SW480 (cell line): ENCODE results near the gene TMEM131L.

ENCODE experiments used
- DNase-seq: peaks from one replicate; pipeline ENCODE4 v3.0.0-alpha.2; 2016; ENCODE audit warnings: low spot score

Gene TMEM131L

DNA sequence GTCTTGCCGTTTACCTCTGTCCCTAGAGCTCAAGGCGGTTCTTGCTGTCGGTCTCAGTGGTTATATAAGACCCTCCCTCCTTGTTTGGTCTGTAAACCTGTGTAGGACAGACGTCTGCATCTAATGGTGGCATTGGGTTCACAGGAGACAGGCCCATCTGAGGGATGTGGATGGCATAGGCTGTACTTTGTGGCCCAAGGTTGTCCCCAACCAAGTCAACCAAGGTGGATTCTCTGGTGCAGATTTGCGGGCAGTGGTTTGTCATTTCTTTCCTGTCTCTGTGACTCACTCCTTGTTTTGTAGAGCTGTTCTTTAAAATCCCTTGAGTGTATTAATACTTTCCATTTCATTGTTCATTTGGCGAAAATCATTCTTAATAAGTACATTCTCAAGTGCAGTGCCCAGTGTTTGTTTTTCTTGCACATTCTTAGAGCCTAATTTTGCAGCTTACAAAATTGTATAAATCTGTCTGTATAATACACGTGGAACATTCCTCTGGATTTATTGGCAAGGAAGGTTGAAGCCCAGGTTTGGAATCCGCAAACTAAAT lies 149.9 kb downstream of the TMEM131L start:
- no peak for DNase-seq

DNA sequence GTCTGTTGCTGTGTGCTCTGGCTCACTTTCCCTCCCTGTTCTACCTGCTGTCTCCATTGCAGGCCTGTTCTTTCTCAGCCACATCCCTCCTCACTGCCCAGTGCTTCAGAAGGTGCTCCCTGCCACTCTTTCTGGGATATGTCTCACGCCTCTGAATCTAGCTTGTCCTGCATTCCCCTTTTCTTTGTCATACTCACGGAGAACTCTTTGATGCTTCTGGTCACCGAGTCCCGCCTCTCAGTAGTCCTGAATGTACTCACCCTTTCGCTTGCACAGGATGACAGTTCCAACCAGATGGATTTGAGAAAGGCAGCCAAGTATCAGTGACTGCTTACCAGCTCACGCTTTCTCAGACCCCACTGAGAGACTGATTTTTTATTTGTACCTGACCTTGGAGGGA lies 152.7 kb downstream of the TMEM131L start:
- DNase-seq, result peak; percentile 15

DNA sequence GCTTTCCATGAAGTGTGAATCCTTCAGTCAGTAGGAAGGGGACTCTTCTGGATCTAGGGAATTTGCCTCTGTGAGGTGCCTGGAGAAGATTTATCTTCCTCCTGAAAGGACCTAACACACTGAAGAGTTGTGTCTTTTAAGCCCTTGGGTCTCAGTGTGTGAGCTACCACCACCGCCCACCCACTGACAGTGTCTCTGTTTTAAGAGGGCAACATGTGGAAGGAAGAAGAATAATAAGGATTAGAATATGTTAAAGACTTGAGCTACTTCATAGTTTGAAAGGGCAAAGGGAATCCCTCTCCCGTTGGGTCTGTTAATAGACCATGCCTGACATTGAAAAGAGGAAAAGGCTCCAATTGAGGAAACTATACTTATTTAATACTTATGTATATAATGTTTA lies 153.7 kb downstream of the TMEM131L start:
- no peak for DNase-seq

DNA sequence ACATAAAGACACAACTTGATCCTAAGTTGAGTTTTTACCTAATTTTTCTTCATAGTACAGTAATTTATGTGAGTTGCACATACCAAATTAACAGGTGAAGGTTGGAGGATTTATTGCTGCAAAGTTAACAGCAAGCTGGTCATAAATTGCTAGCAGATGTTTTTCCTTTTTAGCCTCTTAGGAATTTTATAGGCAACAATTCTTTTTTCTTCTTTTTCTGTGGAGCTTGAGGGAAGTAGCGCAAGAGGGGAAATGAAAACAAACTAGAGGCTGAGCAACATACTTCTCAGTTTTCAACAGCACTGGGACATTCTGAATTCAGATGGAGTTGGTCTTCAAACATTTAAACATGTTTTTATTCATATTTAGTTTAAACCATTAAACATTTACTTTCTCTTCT lies 154.2 kb downstream of the TMEM131L start:
- DNase-seq, result no peak

DNA sequence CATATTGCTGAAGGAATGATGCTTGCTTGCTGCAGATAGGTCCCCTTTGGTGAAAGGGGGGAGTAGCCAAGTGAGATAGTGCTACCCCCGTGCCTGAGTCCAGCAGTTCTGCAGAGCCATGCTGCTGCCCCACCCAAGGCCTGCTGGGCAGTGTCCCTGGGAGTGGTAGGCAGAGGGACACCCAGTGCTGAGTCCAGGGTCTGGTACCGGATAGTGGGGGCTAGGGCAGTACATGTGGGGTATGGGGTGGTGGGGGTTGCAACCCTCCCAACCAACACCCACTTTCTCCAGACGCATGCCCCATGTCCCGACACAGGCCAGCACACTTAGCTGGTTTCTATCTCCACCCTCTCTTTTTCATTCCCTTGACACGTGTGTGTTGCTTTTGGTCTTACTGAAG lies 155.9 kb downstream of the TMEM131L start:
- no peak for DNase-seq

DNA sequence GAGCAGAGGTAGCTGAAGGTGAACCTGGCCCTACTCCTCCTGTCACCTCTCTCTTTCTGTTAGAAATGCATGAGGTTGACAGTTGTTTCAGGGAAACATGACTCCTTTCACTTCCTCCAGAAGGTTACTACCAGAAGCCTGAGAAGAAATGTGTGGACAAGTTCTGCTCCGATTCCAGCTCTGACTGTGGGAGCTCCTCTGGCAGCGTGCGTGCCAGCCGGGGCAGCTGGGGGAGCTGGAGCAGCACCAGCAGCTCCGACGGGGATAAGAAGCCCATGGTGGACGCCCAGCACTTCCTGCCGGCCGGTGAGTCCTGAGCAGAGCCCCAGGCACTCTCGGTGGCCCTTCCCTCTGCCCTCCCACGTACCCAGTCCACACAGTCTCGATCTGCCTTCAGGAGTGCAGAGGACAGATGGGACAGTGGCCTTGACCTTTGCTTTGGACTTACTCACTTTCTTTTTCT lies 156.6 kb downstream of the TMEM131L start:
- DNase-seq, result no peak

DNA sequence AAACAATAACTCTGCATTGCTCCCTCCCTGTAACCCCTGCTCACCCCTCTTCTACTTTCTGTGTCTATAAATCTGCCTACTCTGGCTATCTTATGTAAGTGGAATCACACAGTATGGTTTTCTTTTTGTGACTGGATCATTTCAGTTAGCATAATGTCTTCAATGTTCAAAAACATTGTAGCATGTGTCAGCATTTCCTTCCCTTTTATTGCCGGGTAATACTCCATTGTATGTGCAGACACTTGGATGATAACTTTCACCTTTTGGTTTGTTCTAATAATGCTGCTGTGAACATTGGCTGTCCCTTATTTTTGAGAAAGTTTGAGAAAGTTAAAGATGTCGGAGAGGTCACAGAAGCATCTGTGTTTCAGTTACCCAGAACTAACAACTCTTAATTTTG lies 157.3 kb downstream of the TMEM131L start:
- DNase-seq, result no peak

DNA sequence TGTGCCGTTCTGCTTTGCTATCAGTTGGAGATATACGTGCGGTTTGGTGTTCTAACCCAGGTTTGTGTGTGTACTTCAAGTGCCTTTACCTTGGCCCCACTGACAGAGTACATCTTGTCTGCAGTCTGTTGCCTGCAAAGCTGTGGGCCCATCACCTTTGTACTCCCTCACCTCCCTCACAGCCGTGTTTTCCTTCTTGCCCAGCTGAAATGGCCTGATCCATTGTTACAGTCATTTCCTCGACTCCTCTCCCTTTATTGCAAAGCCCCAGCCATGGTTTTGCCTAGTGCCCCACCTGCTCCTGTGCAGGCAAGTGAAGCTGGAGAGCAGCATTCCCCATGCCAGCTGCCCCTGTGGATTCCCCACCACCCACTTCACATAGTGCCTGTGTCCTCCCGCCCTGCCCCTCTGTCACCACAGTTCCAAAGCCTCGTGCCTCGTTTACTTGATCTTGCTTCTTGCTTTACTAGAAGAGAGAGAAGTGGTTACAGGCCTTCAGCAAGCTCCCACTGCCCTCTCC lies 162.7 kb downstream of the TMEM131L start:
- DNase-seq, result no peak

DNA sequence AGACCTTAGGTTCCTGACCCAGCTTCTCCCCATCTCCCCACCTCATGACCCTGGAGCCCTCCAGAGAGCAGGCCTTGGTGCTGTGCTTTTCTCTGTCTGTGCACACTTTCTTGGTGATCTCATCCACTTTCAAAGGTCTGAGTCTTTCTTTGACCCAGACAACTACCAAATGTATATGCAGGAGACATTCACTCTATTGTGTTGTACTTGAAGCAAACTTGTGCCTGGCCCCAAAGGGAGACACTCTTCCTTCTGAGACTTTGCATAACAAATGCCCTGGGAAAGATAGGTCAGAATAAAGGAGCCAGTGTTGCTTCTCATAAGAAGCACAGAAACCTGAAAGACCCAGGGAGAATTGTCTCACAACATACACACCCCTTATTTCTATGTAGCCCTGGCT lies 163.6 kb downstream of the TMEM131L start:
- DNase-seq, result no peak

DNA sequence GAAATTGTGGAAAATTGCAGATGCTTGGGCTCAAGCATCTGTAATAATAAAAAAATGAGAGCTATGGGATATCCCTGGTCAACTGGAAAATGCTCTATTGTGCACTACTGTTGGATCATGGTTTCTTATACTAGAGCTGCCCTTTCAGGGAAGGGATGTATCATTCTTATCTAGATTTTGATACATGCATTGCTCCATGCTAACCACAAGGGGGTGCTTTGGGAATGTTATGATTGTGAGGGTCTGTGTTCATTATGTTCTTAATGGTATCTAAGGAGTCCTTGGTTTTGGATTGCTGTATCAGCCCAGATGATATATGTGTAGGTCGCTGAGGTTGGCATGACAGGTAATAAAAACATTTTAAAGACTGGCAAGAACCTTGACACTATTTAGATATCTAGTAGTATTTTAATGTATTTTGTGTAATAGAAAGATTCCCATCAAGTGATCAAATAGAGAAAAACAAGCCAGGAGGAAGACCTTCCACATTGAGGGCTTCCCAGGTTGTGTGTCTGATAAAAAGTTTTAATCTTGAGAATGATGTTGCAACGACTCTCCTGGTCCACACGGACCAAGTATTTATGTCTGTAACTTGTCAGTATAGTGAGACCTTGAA lies 168.7 kb downstream of the TMEM131L start:
- peak; percentile 41 for DNase-seq

DNA sequence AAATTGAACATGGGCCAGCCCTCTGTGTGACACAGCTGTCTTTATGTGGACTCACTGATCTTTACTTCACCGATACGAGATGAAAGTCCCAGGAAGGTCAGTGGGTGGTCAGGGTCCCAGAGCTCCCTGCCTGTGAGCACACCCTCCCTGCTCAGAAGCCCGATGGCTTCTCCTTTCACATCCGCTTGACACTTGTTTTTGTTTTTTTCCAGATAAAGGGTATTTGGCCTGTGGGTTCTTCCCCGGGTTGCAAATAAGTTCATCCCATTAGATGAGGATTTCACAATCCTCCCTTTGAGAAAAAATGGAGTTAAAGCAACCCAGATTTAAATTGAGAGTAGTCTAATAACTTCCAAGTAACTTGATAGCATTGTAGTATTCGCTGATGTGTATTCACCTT lies 169.7 kb downstream of the TMEM131L start:
- no peak for DNase-seq

DNA sequence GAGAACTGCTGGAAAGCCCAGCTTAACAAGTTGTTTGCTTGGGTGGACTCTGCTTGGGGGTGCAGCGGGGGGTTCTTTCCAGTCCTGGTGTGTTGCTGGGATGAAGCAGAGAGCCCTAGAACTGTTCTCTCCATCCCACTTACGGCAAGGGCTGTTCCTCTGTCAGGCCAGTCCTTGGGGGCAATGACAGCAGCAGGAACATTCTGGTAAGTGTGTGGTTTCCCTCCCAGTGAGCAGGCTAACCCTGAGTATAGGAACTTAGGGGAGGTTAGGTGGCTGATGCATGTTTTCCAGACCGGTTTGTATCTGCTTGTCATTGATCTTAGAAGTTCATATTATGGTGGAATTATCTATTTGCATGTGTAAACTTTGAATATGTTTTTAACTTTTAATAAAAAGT lies 171.0 kb downstream of the TMEM131L start:
- DNase-seq, result no peak

DNA sequence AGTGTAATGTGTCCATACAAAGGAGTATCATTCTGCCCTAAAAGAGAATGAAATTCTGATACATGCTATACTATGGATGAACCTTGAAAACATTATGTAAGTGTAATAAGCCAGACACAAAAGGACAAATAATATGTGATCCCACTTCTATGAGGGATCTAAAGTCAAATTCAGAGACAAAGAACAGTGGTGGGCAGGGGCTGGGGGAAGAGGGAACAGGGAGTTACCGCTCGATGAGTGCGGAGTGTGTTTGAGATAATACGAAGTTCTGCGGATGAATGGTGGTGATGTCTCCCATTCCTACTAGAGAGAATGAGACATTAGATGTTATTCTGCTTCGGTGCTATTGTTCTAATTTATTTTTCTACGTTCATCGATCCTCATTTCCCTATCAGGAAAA lies 171.9 kb downstream of the TMEM131L start:
- no peak for DNase-seq

DNA sequence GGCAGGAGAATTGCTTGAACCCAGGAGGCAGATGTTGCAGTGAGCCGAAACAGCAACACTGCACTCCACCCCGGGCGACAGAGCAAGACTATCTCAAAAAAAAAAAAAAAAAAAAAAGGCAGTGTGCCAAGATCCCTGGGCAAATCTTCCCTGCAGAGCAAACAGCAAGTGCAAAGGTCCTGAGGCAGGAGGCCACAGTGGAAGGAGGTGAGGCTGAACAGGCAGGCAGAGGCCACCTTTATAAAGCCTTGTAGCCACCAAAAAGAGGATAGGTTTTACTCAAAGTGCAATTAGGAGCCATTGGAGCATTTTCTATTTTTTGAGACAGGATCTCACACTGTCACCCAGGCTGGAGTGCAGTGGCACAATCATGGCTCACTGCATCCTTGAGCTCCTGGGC lies 172.8 kb downstream of the TMEM131L start:
- no peak for DNase-seq

DNA sequence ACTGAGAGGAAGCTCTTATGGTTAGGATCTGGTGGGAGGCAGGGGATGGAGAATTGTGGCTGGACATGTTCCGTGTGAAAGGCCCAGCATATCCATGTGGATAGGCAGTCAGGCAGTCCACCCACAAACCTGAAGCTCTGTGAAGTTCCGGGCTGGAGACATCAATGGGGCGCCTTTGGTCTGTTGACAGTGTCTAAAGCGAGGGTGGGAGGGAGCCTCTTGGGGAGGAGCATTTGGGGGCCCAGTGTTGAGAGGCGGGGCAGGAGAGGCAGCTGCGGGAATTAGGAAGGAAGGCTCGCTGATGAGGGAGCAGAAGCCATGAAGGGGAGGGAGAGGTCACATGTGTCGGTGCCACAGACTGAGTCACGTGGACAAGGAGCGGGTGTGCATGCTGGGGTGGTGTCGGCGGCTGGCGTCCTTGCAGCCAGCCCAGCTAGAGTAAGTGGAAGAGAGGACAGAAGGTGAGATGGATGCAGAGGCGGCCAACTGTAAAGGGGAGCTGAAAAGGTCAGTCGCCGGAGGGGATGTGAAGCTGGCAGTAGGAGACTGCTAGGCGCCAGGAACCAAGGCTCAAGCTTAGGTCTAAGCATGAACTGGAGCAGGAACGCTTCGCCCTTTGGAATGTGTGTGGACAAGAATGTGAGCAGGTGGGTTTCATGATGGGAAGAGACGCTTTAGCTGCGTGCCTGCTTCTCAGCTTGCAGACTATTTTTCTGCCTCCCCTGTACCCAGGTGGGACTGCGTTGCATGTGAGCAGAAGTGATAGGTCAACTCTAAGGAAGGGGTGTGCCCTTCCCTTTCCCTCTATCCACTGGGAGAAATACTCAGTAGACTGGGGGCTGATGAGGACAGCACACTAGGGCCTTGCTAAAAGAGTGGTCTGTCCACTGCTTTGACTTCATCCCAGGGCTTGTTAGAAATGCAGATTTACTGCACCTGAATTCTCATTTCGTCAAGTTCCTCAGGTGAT lies 174.0 kb downstream of the TMEM131L start:
- no peak for DNase-seq

DNA sequence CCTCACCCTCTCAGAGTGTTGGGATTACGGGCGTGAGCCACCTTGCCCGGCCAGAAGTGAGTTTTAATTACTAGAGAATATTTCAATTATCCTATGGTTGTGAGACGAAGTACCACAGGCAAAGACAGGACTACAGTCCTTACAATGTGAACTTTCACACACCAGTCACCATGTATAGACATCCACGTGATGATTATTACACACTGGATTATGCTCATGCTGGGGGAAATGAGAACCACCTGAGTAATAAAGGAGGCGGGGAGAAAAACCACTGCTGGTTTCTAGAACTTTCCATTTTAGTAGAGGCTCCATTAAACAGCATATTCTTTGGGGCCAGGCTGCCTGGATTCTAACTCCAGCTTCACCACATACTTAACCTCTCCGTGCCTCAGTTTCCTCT lies 175.4 kb downstream of the TMEM131L start:
- no peak for DNase-seq

DNA sequence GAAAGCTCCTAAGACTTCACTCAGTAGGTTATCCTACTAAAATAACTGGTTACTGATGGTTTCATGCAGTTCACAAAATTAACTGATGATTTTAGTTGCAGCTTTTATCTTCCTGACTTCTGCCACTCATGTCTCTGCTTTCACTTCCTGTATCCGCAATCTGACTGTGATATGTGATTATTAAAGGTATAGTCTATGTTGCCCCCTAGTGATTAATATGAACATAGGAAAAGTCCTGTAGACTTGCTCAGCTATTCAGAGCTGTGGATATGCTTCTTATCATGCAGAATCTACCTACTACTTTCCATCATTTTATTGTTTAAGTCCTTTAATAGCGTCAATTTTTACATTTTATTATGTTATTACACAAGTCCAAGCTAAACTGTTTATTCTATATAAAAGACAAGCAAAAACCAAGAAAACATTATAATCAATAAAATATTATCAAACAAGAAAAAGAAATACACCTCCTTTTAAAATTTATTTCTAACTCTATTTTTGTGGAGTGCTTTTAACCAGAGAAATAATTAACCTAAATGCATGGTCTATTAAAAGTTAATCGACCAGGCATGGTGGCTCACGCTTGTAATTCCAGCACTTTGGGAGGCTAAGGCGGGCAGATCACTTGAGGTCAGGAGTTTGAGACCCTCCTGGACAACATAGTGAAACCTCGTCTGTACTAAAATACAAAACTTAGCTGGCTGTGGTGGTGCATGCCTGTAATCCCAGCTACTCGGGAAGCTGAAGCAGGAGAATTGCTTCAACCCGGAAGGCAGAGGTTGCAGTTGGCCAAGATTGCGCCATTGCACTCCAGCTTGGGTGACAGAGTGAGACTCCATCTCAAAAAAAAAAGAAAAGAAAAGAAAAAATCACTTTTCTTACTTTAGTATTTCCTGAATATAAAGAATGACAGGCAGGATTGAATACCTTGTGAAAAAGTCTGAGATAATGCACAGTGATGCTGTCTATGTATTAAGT lies 177.5 kb downstream of the TMEM131L start:
- peak; percentile 74 for DNase-seq

DNA sequence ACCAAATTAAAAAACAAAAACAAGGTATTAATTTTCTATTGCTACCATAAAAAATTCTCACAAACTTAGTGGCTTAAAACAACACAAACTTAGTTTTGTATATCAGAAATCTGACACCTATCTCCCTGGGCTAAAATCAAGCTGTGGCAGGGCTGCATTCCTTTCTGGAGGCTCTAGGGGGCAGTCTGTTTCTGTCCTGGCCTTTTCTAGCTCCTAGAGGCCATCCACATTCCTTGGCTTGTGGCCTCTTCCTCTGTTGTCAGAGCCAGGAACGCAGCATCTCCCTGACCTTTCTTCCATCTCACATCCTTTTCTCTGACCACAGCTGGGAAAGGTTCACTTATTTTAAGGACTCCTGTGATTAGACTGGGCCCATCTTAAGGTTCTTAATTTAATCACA lies 179.0 kb downstream of the TMEM131L start:
- DNase-seq, result no peak

DNA sequence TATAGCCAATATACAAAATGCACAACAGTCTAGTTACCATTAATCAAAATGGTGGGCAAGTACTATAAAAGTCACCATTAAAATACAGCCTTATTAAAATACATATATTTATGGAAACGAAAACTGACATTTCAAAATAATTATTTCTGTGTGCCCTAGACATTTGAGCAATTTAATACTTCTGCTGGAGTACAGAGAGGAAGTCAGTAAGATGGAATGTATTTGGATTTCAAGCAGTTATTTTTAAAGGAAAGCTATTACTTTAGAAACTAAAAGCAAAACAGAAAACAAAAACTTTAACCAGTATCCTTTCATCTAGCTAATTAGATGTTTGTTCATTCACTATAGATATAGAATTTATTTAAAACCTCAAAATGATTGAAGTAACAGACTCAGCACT lies 180.1 kb downstream of the TMEM131L start:
- DNase-seq, result no peak

DNA sequence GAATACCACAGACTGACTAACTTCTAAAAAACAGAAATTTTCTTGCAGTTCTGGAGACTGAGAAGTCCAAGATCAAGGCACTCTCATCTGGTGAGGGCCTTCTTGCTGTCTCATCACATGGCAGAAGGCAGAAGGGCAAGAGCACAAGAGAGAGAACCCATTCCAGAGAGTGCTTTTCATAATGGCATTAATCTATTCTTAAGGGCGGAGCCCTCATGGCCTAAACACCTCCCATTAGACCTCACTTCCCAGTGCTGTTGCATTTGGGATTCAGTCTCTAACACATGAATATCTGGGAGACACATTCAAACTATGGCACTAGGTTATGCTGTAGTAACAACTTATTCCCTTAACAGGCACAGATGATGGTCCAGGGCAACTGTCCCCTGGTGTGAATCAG lies 180.8 kb downstream of the TMEM131L start:
- no peak for DNase-seq

DNA sequence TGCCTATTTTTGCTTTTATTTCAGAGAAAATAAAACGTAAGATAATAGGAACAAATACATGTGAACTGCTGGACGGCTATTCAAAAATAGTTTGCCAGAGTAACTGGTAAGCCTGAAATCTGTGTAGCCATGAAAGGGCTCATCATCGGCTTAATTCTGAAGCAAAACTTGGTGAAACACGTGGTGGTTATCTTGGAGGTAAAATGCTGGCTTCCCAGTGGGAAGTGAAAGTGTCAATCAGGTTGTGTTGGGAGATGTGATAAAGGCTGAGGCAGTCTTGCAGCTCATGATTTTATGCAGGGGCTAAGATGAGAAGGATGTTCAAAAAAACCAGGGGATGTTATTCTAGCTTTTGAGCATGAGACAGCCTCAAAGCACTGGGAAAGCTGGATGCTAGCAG lies 181.8 kb downstream of the TMEM131L start:
- no peak for DNase-seq

DNA sequence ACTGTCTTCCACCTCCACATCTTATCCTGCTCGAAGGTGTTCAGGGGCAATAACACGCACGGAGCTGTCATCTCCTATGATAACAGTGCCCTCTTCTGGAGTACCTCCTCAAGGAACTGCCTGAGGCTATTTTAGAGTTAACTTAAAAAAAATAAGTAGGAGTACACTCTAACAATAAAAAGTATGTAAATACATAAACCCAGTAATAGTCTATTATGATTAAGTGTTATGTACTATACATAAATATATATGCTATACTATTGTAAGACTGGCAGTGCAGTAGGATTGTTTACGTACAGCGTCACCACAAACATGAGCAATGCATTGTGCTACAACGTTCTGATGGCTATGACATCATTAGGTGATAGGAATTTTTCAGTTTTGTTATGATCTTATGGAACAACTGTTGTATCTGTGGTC lies 183.4 kb downstream of the TMEM131L start:
- DNase-seq, result peak; percentile 10
